ENCODE measurements around the gene B4GALNT1. TPM values are rescaled to one million over a fixed set of nuclear protein-coding genes. Genes with fewer than 3 reads are reported as not detected.
"Not testable (repeated sequence)": the region's sequence is repeated elsewhere in the genome, so short reads cannot be mapped to it uniquely, and the experiment has no call there.

B4GALNT1 gene
- total RNA-seq, 2 experiments from 2014 or later, result 0.62 to 0.77 TPM

- Mint-ChIP-seq H3K4me1 (no peaks in the 10 kb centered on the region), H3K36me3 (ENCODE audit: low read depth) (no peaks in the 10 kb centered on the region), H3K9me3 (no peaks in the 10 kb centered on the region), H3K27me3 (peaks cover 6% of the 10 kb centered on the region), H3K4me3 (no peak overlapping the region), H3K27ac (no peak overlapping the region)
- POLR2A ChIA-PET, result no interaction called here
- CTCF ChIA-PET, result interaction anchor here (0.6 to 1.4 kb wide), 4 partner anchors 10 to 1261 kb away, joined by 3 to 7 read pairs (median 4); partner anchors contain the start of genes ARHGEF25 and B4GALNT1
- no peak for DNase-seq
Measured at GRCh38 chr12:57655541-57656240, 22.7 kb upstream of the B4GALNT1 start.

- Mint-ChIP-seq H3K4me3 (no peak overlapping the region), H3K4me1 (no peaks in the 10 kb centered on the region), H3K27me3 (peaks cover 6% of the 10 kb centered on the region), H3K36me3 (ENCODE audit: low read depth) (no peaks in the 10 kb centered on the region), H3K9me3 (no peaks in the 10 kb centered on the region), H3K27ac (no peak overlapping the region)
- DNase-seq, result no peak
- CTCF ChIA-PET, result no interaction called here
- POLR2A ChIA-PET, result no interaction called here
Measured at GRCh38 chr12:57654042-57654441, 21.0 kb upstream of the B4GALNT1 start.

- POLR2A ChIA-PET; H3K36me3 Mint-ChIP-seq (ENCODE audit: low read depth); H3K27ac Mint-ChIP-seq; H3K4me3 Mint-ChIP-seq; DNase-seq; H3K9me3 Mint-ChIP-seq; H3K4me1 Mint-ChIP-seq; H3K27me3 Mint-ChIP-seq: not testable (repeated sequence)
- CTCF ChIA-PET, result interaction anchor here (1.3 kb wide), 1 partner anchor 9 kb away, joined by 3 read pairs; no protein-coding TSS in a partner anchor
Measured at GRCh38 chr12:57646659-57647049, 13.7 kb upstream of the B4GALNT1 start.

GRCh38 chr12:57645990-57646658 lies 13.1 kb upstream of the B4GALNT1 start:
- H3K27ac Mint-ChIP-seq; DNase-seq; POLR2A ChIA-PET; H3K27me3 Mint-ChIP-seq; H3K9me3 Mint-ChIP-seq; H3K4me3 Mint-ChIP-seq; H3K4me1 Mint-ChIP-seq; H3K36me3 Mint-ChIP-seq (ENCODE audit: low read depth): not testable (repeated sequence)
- CTCF ChIA-PET, result interaction anchor here (1.3 kb wide), 1 partner anchor 10 kb away, joined by 3 read pairs; no protein-coding TSS in a partner anchor

GRCh38 chr12:57641699-57642442 lies 8.9 kb upstream of the B4GALNT1 start:
- no peak overlapping the region for H3K4me3 Mint-ChIP-seq
- H3K27ac Mint-ChIP-seq, result no peak overlapping the region
- ChIA-PET CTCF (interaction anchor here (0.5 to 1.0 kb wide), 4 partner anchors 11 to 317 kb away, joined by 3 to 7 read pairs (median 4); no protein-coding TSS in a partner anchor), POLR2A (no interaction called here)
- H3K4me1 Mint-ChIP-seq, result no peaks in the 10 kb centered on the region
- no peak for DNase-seq
- H3K36me3 Mint-ChIP-seq (ENCODE audit: low read depth), result no peaks in the 10 kb centered on the region
- H3K9me3 Mint-ChIP-seq, result peaks cover 2% of the 10 kb centered on the region
- peaks cover 20% of the 10 kb centered on the region for H3K27me3 Mint-ChIP-seq

- CTCF ChIA-PET, result no interaction called here
- POLR2A ChIA-PET, result no interaction called here
Measured at GRCh38 chr12:57640175-57641042, 7.4 kb upstream of the B4GALNT1 start.

GRCh38 chr12:57638096-57638495 lies 5.1 kb upstream of the B4GALNT1 start:
- POLR2A ChIA-PET, result no interaction called here

More at GRCh38 chr12:57640175-57641042, 7.4 kb upstream of the B4GALNT1 start:
- Mint-ChIP-seq H3K27ac (no peak overlapping the region), H3K9me3 (no peaks in the 10 kb centered on the region), H3K36me3 (ENCODE audit: low read depth) (no peaks in the 10 kb centered on the region), H3K4me1 (no peaks in the 10 kb centered on the region), H3K4me3 (no peak overlapping the region), H3K27me3 (peaks cover 23% of the 10 kb centered on the region)
- no peak for DNase-seq

GRCh38 chr12:57637364-57637763 lies 4.4 kb upstream of the B4GALNT1 start:
- H3K4me1 Mint-ChIP-seq, result peaks cover 6% of the 10 kb centered on the region
- H3K9me3 Mint-ChIP-seq, result no peaks in the 10 kb centered on the region
- H3K27me3 Mint-ChIP-seq, result peaks cover 35% of the 10 kb centered on the region
- no peak overlapping the region for H3K27ac Mint-ChIP-seq
- H3K4me3 Mint-ChIP-seq, result no peak overlapping the region
- POLR2A ChIA-PET, result interaction anchor here (0.6 kb wide), 1 partner anchor 10 kb away, joined by 4 read pairs; no protein-coding TSS in a partner anchor
- no peaks in the 10 kb centered on the region for H3K36me3 Mint-ChIP-seq (ENCODE audit: low read depth)
- CTCF ChIA-PET, result interaction anchor here (1.4 to 1.6 kb wide), 2 partner anchors 10 to 54 kb away, joined by 4 to 5 read pairs; no protein-coding TSS in a partner anchor
- DNase-seq, result no peak

More at GRCh38 chr12:57638096-57638495, 5.1 kb upstream of the B4GALNT1 start:
- H3K27me3 Mint-ChIP-seq, result peaks cover 34% of the 10 kb centered on the region
- H3K36me3 Mint-ChIP-seq (ENCODE audit: low read depth), result no peaks in the 10 kb centered on the region
- CTCF ChIA-PET, result interaction anchor here (1.2 to 1.6 kb wide), 3 partner anchors 10 to 103 kb away, joined by 3 to 5 read pairs (median 4); no protein-coding TSS in a partner anchor
- H3K4me1 Mint-ChIP-seq, result peaks cover 5% of the 10 kb centered on the region
- H3K4me3 Mint-ChIP-seq, result no peak overlapping the region
- H3K27ac Mint-ChIP-seq, result no peak overlapping the region
- no peaks in the 10 kb centered on the region for H3K9me3 Mint-ChIP-seq
- no peak for DNase-seq

GRCh38 chr12:57636731-57637130 lies 3.7 kb upstream of the B4GALNT1 start:
- peaks cover 37% of the 10 kb centered on the region for H3K27me3 Mint-ChIP-seq
- H3K9me3 Mint-ChIP-seq; H3K4me1 Mint-ChIP-seq; DNase-seq; H3K27ac Mint-ChIP-seq; H3K36me3 Mint-ChIP-seq (ENCODE audit: low read depth); H3K4me3 Mint-ChIP-seq: not testable (repeated sequence)
- ChIA-PET POLR2A (interaction anchor here (0.6 kb wide), 2 partner anchors 10 to 150 kb away, joined by 4 read pairs; no protein-coding TSS in a partner anchor), CTCF (interaction anchor here (0.9 to 1.3 kb wide), 2 partner anchors 10 to 14 kb away, joined by 3 read pairs; no protein-coding TSS in a partner anchor)

- DNase-seq, result no peak
- ChIA-PET CTCF (interaction anchor here (0.7 to 2.9 kb wide), 14 partner anchors 11 to 176 kb away, joined by 3 to 16 read pairs (median 4); partner anchors contain the start of genes CDK4 and OS9), POLR2A (no interaction called here)
- peak overlapping the region; percentile 68 for H3K4me3 Mint-ChIP-seq
- no peaks in the 10 kb centered on the region for H3K36me3 Mint-ChIP-seq (ENCODE audit: low read depth)
- H3K9me3 Mint-ChIP-seq, result no peaks in the 10 kb centered on the region
- peaks cover 58% of the 10 kb centered on the region for H3K27me3 Mint-ChIP-seq
- H3K27ac Mint-ChIP-seq, result no peak overlapping the region
- H3K4me1 Mint-ChIP-seq, result peaks cover 14% of the 10 kb centered on the region
Measured at GRCh38 chr12:57632073-57632957, 686 bp downstream of the B4GALNT1 start.

- DNase-seq, result no peak
- Mint-ChIP-seq H3K27ac (no peak overlapping the region), H3K36me3 (ENCODE audit: low read depth) (no peaks in the 10 kb centered on the region), H3K4me3 (peak overlapping the region; percentile 16), H3K27me3 (peaks cover 64% of the 10 kb centered on the region), H3K9me3 (no peaks in the 10 kb centered on the region), H3K4me1 (peaks cover 18% of the 10 kb centered on the region)
- ChIA-PET CTCF (interaction anchor here (0.9 to 2.9 kb wide), 6 partner anchors 10 to 392 kb away, joined by 3 to 16 read pairs (median 5); partner anchors contain the start of gene OS9), POLR2A (no interaction called here)
Measured at GRCh38 chr12:57631566-57632072, 1.4 kb downstream of the B4GALNT1 start.
